ENCODE measurements around the gene MFAP3L. TPM values are rescaled to one million over a fixed set of nuclear protein-coding genes. Genes with fewer than 3 reads are reported as not detected.
"Not testable (repeated sequence)": the region's sequence is repeated elsewhere in the genome, so short reads cannot be mapped to it uniquely, and the experiment has no call there.

Gene MFAP3L
- 5.0 TPM for polyA plus RNA-seq (2013, experiment 1 of 2; ENCODE audit: insufficient read length)
- polyA plus RNA-seq (2013, experiment 2 of 2; ENCODE audit: insufficient read length), result 5.8 TPM

GRCh38 chr4:170026253-170027021 lies at the start of gene MFAP3L:
MFAP3L (minus strand) TSS chr4:170026395; CDS start chr4:170005877, 20,518 bp downstream.
- DNase-seq, result peak; percentile 93

DNA sequence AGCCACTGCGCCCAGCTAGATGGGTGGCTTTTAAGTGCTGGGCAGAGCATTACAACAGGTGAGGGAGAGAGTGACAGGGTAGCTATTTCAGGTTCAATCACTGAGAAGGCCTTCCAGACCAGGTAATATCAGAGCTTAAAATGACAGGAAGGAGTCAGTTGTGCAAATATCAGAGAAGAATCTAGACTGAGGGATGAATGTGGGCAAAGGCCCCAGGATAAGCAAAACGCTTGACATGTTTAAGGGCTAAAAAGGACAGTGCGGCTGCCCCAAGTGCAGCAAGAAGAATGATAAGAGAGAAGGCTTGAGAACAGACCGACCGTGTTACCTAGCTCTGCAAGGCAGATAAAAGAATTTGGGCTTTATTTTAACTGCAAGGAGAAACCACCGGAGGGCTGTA lies 45.0 kb upstream of the MFAP3L start:
- DNase-seq, result no peak

- DNase-seq, result no peak
These were observed 42.4 kb upstream of the MFAP3L start for GRCh38 chr4:170068438-170069128.

DNA sequence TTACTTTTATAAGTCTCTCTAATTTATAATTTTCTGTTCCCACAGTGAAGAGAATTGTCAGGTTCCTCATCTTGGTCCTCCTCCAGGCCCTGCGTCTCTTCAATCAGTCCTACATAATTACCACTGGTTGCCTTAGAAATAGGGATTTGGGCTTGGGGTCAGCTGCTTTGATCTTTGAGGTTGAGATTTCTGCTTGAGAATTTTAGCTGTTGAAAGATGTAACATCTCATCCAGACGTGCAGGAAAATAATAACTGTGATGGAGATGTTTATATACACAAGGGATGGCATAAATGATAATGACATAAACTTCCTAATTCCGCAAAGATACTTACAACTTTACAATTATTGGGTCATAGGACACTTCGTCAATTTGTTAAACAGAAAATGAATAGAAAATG lies 33.2 kb upstream of the MFAP3L start:
- no peak for DNase-seq

GRCh38 chr4:170058826-170059225 lies 32.6 kb upstream of the MFAP3L start:
- DNase-seq, result no peak

DNA sequence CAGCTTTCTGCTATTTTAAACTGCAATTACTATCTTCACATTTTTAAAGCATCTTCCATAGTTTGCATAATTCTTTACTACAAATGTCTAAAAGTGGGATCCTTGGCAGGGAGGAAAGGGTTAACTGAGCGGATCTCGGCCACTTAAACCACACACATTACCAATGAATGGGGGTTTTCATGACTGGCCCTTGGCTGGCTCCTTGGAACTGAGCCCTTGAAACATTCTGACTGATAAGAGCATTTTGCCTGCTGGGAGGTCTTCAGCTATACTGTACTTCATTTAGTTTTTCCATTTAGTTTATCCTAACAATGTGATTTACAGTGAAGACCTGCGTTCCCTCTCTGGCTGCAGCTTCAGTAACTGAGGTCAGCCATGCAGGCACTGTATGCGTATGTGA lies 31.7 kb upstream of the MFAP3L start:
- no peak for DNase-seq

DNA sequence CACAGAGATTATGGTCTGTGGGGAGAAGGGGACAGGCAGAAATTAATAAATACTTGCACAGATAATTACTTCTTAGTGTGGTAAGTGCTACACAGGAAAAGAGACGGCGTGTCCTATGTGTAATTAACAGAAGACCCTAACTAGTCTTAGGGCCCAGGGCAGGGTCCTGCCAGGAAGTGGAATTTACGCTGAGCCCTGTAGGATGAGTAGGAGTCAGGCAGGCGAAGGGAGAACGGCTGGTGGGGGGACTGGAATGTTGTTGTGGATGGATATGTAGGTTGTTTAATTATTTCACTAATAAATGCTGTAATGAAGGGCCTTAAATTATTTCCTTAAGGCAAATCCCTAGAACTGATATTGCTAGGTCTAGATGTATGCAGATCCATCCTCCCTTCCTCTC lies 26.7 kb upstream of the MFAP3L start:
- no peak for DNase-seq

- no peak for DNase-seq
These were observed 25.2 kb upstream of the MFAP3L start for GRCh38 chr4:170051402-170051801.

DNA sequence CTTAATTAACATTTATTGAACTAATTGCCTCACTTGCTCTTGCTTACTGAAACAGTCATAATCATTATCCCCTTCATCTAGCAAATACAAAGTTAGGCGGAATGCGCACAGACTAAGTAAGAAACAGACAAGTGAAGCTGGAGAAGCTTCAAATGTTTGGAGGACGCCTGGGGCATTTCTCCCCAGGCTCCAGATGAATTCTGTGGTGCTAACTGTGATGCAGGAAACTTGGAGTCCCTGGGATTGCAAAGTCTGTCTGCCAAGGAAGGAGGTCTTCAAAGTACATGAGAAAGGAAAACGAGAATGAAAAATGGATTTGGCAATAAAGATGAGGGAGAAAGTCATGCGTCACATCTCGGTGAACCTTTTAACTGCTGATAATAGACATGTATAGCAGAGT lies 23.6 kb upstream of the MFAP3L start:
- DNase-seq, result no peak

GRCh38 chr4:170047771-170048354 lies 21.7 kb upstream of the MFAP3L start:
- DNase-seq, result peak; percentile 67

GRCh38 chr4:170046156-170046555 lies 20.0 kb upstream of the MFAP3L start:
- not testable (repeated sequence) for DNase-seq

DNA sequence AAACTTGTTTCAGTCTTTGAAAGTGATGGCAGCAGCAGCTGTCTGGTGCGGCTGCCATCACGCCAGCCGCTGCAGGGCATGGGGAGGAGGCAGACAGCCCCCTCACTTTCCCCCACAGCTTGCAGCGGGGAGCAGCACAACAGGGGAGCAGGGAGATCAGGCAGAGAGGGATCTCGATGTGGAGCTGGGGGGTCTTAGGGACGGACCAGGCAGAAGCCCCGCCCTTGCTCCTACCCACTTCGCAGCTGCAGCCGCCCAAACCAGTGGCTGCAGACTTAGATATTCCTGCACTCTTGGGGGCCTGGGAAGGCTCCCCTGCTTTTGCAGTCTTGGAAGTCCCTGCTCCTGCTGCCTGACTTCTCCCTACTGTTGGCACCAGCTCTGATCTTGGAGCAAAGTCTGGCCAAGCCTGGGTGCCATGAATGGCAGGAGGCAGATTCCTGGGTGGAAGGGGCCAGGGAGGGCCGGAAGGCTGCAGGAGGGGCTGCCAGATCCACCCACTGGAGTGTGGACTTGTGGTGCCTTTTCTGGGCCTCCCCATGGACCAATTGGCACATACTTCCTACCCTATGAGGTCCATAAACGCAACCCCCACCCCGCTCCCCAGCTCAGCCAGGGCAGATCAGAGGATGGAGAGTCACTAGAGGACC lies 14.0 kb upstream of the MFAP3L start:
- DNase-seq, result no peak

DNA sequence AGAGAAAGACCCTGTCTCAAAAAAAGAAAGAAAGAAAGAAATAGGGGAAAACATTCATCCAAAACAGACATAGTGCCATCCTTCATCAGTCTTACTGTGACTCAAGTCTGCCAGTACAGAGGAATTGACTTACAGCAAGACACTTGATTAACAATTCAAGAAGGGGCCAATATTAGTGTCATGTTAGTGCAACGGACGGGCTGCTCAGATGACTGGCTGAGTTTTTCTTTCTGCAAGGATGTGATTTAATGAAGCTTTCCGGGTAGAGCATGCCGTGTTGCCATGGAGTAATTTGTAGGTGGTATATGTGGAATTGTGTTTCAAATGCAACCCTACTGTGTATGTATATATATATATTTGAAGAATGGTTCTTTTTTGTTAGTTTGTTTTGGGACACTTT lies 12.6 kb upstream of the MFAP3L start:
- DNase-seq, result no peak

DNA sequence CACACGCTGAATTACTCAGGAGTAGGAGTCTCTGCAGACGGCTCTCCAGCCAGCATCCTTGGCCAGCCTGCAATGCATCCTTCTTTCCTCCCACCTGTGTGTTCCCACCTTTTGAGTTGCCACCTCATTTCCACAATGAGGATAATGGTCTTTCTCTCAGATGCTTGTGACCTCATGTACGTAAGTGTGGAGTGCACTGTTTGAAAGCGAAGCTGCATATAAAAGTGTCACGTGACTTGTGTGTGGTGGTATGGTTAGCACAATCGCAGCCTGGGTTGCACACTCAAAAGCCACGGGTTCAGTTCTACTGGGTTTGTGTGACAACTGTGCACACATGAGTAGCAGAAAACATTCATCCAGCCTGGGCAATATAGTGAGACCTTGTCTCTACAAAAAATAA lies 12.0 kb upstream of the MFAP3L start:
- no peak for DNase-seq

GRCh38 chr4:170037481-170037880 lies 11.3 kb upstream of the MFAP3L start:
- DNase-seq, result no peak

GRCh38 chr4:170035845-170036244 lies 9.7 kb upstream of the MFAP3L start:
- DNase-seq, result no peak

DNA sequence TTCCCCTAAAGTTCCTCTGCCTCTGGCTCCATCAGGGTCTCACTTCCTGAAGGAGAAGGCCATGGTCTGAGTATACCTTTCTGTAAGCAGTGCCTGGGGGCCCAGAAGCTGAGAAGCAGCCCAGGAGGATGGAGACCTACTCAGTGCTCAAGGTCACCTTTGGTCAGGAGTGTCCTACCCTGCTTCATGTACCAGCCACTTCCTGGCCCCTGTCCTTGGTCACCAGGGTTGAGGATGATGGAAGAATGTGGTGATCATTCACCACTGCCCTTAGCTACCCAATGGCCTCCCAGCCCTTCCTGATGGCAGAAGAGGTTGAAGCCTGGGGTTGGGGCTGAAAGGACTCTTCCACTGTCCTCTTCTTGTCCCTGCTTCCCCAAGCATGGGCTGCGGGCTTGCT lies 9.0 kb upstream of the MFAP3L start:
- no peak for DNase-seq

GRCh38 chr4:170033999-170034398 lies 7.8 kb upstream of the MFAP3L start:
- no peak for DNase-seq

- no peak for DNase-seq
These were observed 3.9 kb upstream of the MFAP3L start for GRCh38 chr4:170030121-170030520.

- peak; percentile 98 for DNase-seq
These were observed 1.1 kb upstream of the MFAP3L start for GRCh38 chr4:170027181-170027829.

DNA sequence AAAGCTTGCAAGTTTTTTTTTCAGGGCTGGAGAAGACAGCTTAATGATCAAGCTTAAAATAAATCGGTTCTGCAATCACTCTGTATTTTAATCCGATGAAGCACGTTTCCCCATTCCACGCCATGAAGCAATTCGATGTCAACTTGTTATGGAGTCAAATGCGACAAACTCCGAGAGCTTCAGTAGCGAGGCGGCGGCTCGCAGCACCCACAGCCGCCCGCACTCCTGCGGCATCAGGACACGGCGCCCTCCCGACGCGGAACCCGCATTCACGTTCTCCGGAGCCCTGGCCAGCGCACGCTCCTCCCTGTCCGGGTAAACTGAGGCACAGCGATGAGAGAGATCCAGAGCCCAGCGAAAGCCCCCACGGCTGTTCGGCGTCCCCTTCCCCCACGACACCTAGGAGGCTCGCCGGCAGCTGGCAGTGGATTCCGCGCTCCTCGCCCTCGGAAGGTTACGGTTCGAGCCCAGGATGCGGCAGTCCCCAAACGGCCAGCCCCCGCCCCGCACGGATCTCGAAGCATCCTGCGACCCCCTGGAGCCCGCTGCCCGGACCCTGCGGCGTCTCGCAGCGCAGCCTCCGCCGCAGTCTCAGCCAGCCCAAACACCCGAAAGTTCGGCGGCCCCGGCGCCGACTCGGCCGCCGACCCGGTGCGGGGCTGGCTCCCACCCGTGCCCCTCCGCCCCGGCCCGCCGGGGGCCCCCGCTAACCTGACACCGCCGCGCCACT lies 507 bp downstream of the MFAP3L start:
- DNase-seq, result peak; percentile 7

DNA sequence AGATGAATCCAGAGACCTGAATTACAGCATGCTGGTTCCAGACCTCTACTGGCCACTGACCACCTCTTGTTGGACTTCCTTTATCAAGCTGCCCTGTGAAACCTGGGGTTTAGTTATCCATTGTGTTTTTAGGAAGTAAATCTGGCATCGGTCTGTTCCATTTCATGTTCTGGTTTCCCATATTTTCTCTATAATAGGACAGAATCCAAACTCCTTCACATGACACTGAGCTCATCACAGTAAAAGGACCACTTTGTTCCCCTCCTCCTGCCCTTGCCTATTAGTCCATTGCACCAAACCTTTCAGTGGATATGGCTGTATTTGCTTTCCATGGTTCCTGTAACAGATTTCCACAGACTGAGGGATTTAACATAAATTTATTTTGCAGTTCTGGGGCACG lies 4.0 kb downstream of the MFAP3L start:
- no peak for DNase-seq
